K562 (cell line): Measurements from ENCODE around the gene LIMS2. TPM values are rescaled to one million over a fixed set of nuclear protein-coding genes. Genes with fewer than 3 reads are reported as not detected.

Source experiments
- CBFB ChIP-seq: sonication (generic); formaldehyde crosslinking; IDR thresholded peaks from 2 replicates; pipeline ENCODE4 v1.4.0; 2020; ENCODE audit warnings: mild to moderate bottlenecking, missing genetic modification reagents
- CHD1 ChIP-seq: fragments of 200-600 bp; sonication (generic); IDR thresholded peaks from one replicate; pipeline ENCODE4 v1.6.1; 2012; ENCODE audit warnings: mild to moderate bottlenecking, moderate library complexity, low read length, inconsistent platforms
- CTBP1 ChIP-seq: fragments of 450-650 bp; IDR thresholded peaks from 2 replicates; pipeline ENCODE4 v1.6.1; 2016; ENCODE audit warnings: borderline replicate concordance
- ELF1 ChIP-seq: fragments of 200-800 bp; sonication (Bioruptor generic); IDR thresholded peaks from 2 replicates; pipeline ENCODE4 v1.6.1; 2016; ENCODE audit warnings: missing genetic modification characterization, missing compliant biosample characterization
- HDAC1 ChIP-seq, 2 experiments: fragments of 450-650 bp; IDR thresholded peaks; 2 replicates each; pipeline ENCODE4 v1.6.1; 2016 to 2017; ENCODE audit warnings: inconsistent platforms in 1 of 2, mild to moderate bottlenecking in 1 of 2, moderate library complexity in 1 of 2
- HNRNPLL ChIP-seq: fragments of 200-400 bp; formaldehyde crosslinking; IDR thresholded peaks from 2 replicates; pipeline ENCODE4 v1.6.1; 2017; ENCODE audit warnings: low read length, low read depth, mild to moderate bottlenecking; ENCODE audit not compliant: poor library complexity, severe bottlenecking
- MBD2 ChIP-seq: sonication (generic); IDR thresholded peaks from 2 replicates; pipeline ENCODE4 v1.6.1; 2016; ENCODE audit warnings: low read depth, borderline replicate concordance
- NFIC ChIP-seq: fragments of 450-650 bp; IDR thresholded peaks from 2 replicates; pipeline ENCODE4 v1.6.1; 2017; ENCODE audit warnings: mild to moderate bottlenecking, inconsistent platforms
- POLR2G ChIP-seq: fragments of 200-400 bp; formaldehyde crosslinking; IDR thresholded peaks from 2 replicates; pipeline ENCODE4 v1.6.1; 2017; ENCODE audit warnings: low read depth, mild to moderate bottlenecking, antibody characterized with exemption, low read length, moderate library complexity
- PTBP1 ChIP-seq: fragments of 200-400 bp; formaldehyde crosslinking; IDR thresholded peaks from 2 replicates; pipeline ENCODE4 v1.6.1; 2017; ENCODE audit warnings: low read depth, low read length
- PTRF ChIP-seq: fragments of 450-650 bp; IDR thresholded peaks from 2 replicates; pipeline ENCODE4 v1.6.1; 2016; ENCODE audit warnings: mild to moderate bottlenecking, missing genetic modification characterization, missing compliant biosample characterization
- REST ChIP-seq, 2 experiments: fragments of 450-650 bp; formaldehyde crosslinking in 1 of 2; IDR thresholded peaks; 2 replicates each; pipeline versions ENCODE4 v1.4.0 to v1.6.1; 2014 to 2020; ENCODE audit warnings: mild to moderate bottlenecking in 2 of 2, borderline replicate concordance in 1 of 2, low read depth in 1 of 2
- TBP ChIP-seq: optimal IDR thresholded peaks from 2 replicates; pipeline ENCODE3; 2011; ENCODE audit warnings: low read depth, low read length, improper control_type of control experiment
- TEAD1 ChIP-seq, 2 experiments: fragments of 450-650 bp in 1 of 2; sonication (generic) in 1 of 2; formaldehyde crosslinking; IDR thresholded peaks; 2 replicates each; pipeline versions ENCODE4 v1.4.0 to v1.8.0; 2020 to 2022; ENCODE audit warnings: mild to moderate bottlenecking in 2 of 2, missing genetic modification reagents in 1 of 2
- TFAP4 ChIP-seq: sonication (generic); formaldehyde crosslinking; IDR thresholded peaks from 2 replicates; pipeline ENCODE4 v1.8.0; 2022; ENCODE audit warnings: missing genetic modification reagents, mild to moderate bottlenecking, moderate library complexity, borderline replicate concordance
- USF2 ChIP-seq: sonication (generic); formaldehyde crosslinking; IDR thresholded peaks from 2 replicates; pipeline ENCODE4 v1.5.0; 2020; ENCODE audit warnings: missing genetic modification reagents
- ZBTB1 ChIP-seq: sonication (generic); formaldehyde crosslinking; IDR thresholded peaks from 2 replicates; pipeline ENCODE4 v1.8.1; 2023; ENCODE audit warnings: missing genetic modification reagents, low read depth, mild to moderate bottlenecking, borderline replicate concordance
- ZFX ChIP-seq: sonication (generic); formaldehyde crosslinking; IDR thresholded peaks from 2 replicates; pipeline ENCODE4 v1.8.0; 2022; ENCODE audit warnings: mild to moderate bottlenecking, missing genetic modification reagents, moderate library complexity
- ZNF263 ChIP-seq: sonication (generic); formaldehyde crosslinking; IDR thresholded peaks from 2 replicates; pipeline ENCODE4 v1.8.0; 2022; ENCODE audit warnings: mild to moderate bottlenecking, missing genetic modification reagents, borderline replicate concordance
- polyA plus RNA-seq, 8 experiments: library from polyadenylated mRNA; depleted of rRNA in 4 of 8; stranded (reverse) in 5 of 8; unstranded in 3 of 8; fragments of >200 nt; fragmentation: Nextera tagmentation in 2 of 8; fragmentation: Illumina TruSeq in 1 of 8; extraction: Ambion mirVana in 2 of 8; extraction: Trizol in 1 of 8; gene quantifications; 2 replicates each; pipeline versions ENCODE4 v1.2.1 to v1.2.3, GENCODE V29; 2011 to 2014; ENCODE audit warnings: inconsistent platforms in 1 of 8, missing spikeins in 1 of 8
- total RNA-seq, 7 experiments: library from RNA; depleted of rRNA in 6 of 7; stranded (reverse); fragments of >200 nt in 6 of 7; fragmentation: Illumina TruSeq in 2 of 7; extraction: Trizol in 2 of 7; gene quantifications; 2 replicates each; pipeline versions ENCODE4 v1.2.1 to v1.2.3, GENCODE V29; 2011 to 2021; ENCODE audit warnings: low replicate concordance in 1 of 7

Gene LIMS2
- total and polyA plus RNA-seq, 9 of the 15 experiments (the other 6 are each of a cell fraction or from before 2014, with no cell fraction given), result 0.04 to 0.22 TPM; not detected in 7

GRCh38 chr2:127701193-127701650, 25.9 kb upstream of the LIMS2 start, which contains the start of gene SFT2D3 (continued):
- TF ChIP-seq REST (IDR thresholded peaks at IDR 0.05; ENCODE audit: borderline replicate concordance) (no peak), REST (CRISPR knock-in tag; IDR thresholded peaks at IDR 0.05; ENCODE audit: low read depth) (0 out of 2 replicates have a peak, but pooled peaks have one; percentile 19), ZFX (CRISPR knock-in tag) (peak; percentile 90), CTBP1 (peak; percentile 40; the same call in 1 of the 2 replicates), MBD2 (peak; percentile 64; the same call in 1 of the 2 replicates), ZBTB1 (CRISPR knock-in tag) (0 out of 2 replicates have a peak, but pooled peaks have one; percentile 14), TFAP4 (peak; percentile 67; the same call in 1 of the 2 replicates), PTBP1 (0 out of 2 replicates have a peak, but pooled peaks have one; percentile 13), HDAC1 (IDR thresholded peaks at IDR 0.05) (peak in 1 of 2 experiments; percentile 25; a peak in 2 of 4 replicates), TBP (peak; percentile 96), HNRNPLL (peak; percentile 88), ZNF263 (CRISPR knock-in tag) (no peak), ELF1 (peak; percentile 96), USF2 (CRISPR knock-in tag) (peak; percentile 23; the same call in 1 of the 2 replicates), CHD1 (peak; percentile 40), POLR2G (peak; percentile 93), TEAD1 (CRISPR knock-in tag; IDR thresholded peaks at IDR 0.05) (no peak), CBFB (peak; percentile 74; the same call in 1 of the 2 replicates), PTRF (tag) (no peak), NFIC (peak; percentile 45; the same call in 1 of the 2 replicates)
